Sigmoid colon (tissue), 7 donors: ENCODE data around the gene MPZ. TPM values are rescaled to one million over a fixed set of nuclear protein-coding genes. Genes with fewer than 3 reads are reported as not detected.

Experiments used
- DNase-seq: peaks from one replicate; pipeline ENCODE4 v3.0.0-alpha.2; 2019
- H3K27ac ChIP-seq, 4 donors: fragments of 200-600 bp; sonication (generic); one replicate each; pipeline ENCODE4 v1.5.1; 2016 to 2019; ENCODE audit warnings: mild to moderate bottlenecking in 1 of 4
- H3K27me3 ChIP-seq, 3 donors: fragments of 200-600 bp; sonication (generic); one replicate each; pipeline ENCODE4 v1.5.1; 2019; ENCODE audit warnings: mild to moderate bottlenecking in 1 of 3
- H3K36me3 ChIP-seq, 4 donors: fragments of 200-600 bp; sonication (generic); one replicate each; pipeline ENCODE4 v1.5.1; 2016 to 2019
- H3K4me1 ChIP-seq, 4 donors: fragments of 200-600 bp; sonication (generic); one replicate each; pipeline ENCODE4 v1.5.1; 2017 to 2019
- H3K4me3 ChIP-seq, 4 donors: fragments of 200-600 bp; sonication (generic); one replicate each; pipeline ENCODE4 v1.5.1; 2017 to 2019; ENCODE audit warnings: mild to moderate bottlenecking in 2 of 4, moderate library complexity in 1 of 4
- H3K9me3 ChIP-seq, 4 donors: fragments of 200-600 bp in 3 of 4; sonication (generic) in 3 of 4; one replicate each; pipeline versions ENCODE4 v1.5.1 to v1.6.1; 2013 to 2019
- CTCF ChIP-seq, 4 experiments: fragments of 450-650 bp in 3 of 4; fragments of 200-600 bp in 1 of 4; IDR thresholded peaks; one replicate each; pipeline ENCODE4 v1.5.1; 2016 to 2019; ENCODE audit warnings: antibody characterized with exemption in 4 of 4, mild to moderate bottlenecking in 3 of 4, moderate library complexity in 2 of 4
- EP300 ChIP-seq, 4 donors: sonication (generic); formaldehyde crosslinking; IDR thresholded peaks; one replicate each; pipeline ENCODE4 v1.6.1; 2017; ENCODE audit warnings: antibody characterized with exemption in 4 of 4
- POLR2A ChIP-seq, 2 donors: fragments of 450-650 bp; IDR thresholded peaks; one replicate each; pipeline ENCODE4 v1.6.1; 2016; ENCODE audit warnings: antibody characterized with exemption in 2 of 2, mild to moderate bottlenecking in 2 of 2, moderate library complexity in 2 of 2
- POLR2AphosphoS5 ChIP-seq, 4 donors: sonication (generic); formaldehyde crosslinking; IDR thresholded peaks; one replicate each; pipeline ENCODE4 v1.6.1; 2017; ENCODE audit warnings: antibody characterized with exemption in 4 of 4
- WGBS, 2 donors: extraction: QIAGEN DNeasy Blood & Tissue Kit; methylation state at CpG; one replicate each; pipeline ENCODE4 v1.1.7; 2013; 5-methylcytosine and 5-hydroxymethylcytosine counted together
- intact Hi-C: fragments of 100-400 bp; cut with DNase I; formaldehyde crosslinking; loops from one replicate; pipeline ENCODE4 v1.15.1; 2023
- polyA plus RNA-seq, 3 donors: library from polyadenylated mRNA; stranded (reverse); fragments of 200-250 nt; gene quantifications; one replicate each; pipeline ENCODE4 v1.2.3, GENCODE V29; 2013
- total RNA-seq, 4 donors: library from RNA; depleted of rRNA; stranded (reverse); fragments of >200 nt; gene quantifications; one replicate each; pipeline ENCODE4 v1.1.0, GENCODE V29; 2016
- donor health status: healthy with polysubstance abuse.
- donor health status: Bipolar disorder and iron deficiency.
- donor health status: healthy.

Gene MPZ
- total and polyA plus RNA-seq, 7 donors = 1.2 to 10.0 (median 4.1) TPM

GRCh38 chr1:161282991-161283390 is 26.8 kb downstream of the MPZ start:
- intact Hi-C loops = no loop called here
- WGBS, 2 donors = 95 to 96% methylated on average over 1 of the region's 1 CpG
- H3K27ac ChIP-seq = no peak overlapping the region
- H3K4me3 ChIP-seq = no peak overlapping the region
- H3K9me3 ChIP-seq = no peaks in the 10 kb centered on the region
- no peaks in the 10 kb centered on the region for H3K36me3 ChIP-seq
- no peaks in the 10 kb centered on the region for H3K4me1 ChIP-seq
- H3K27me3 ChIP-seq = no peaks in the 10 kb centered on the region
- TF ChIP-seq CTCF (IDR thresholded peaks at IDR 0.05) (no peak), POLR2A (IDR thresholded peaks at IDR 0.05) (no peak), POLR2AphosphoS5 (IDR thresholded peaks at IDR 0.05) (no peak), EP300 (IDR thresholded peaks at IDR 0.05) (no peak)
- DNase-seq = no peak

DNA sequence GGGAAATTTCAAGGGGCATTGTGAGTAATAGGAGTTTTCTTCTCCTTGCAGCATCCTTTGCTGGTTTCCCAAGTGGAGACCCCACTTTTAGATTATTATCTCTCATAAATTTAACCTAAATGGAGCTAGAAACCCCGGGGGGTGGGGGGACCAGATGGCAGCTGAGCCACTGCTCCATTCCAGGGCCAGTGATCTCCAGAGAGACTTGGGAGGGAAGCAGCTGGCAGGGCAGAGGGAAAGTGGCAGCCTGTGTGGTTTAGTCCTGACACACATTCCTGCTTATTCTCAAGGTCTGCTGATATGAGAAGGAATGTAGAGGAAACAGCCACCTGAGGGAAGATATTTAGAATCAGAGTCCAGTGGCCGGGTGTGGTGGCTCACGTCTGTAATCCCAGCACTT is 34.9 kb downstream of the MPZ start:
- no peaks in the 10 kb centered on the region for H3K9me3 ChIP-seq
- WGBS, 2 donors = 48 to 66% methylated on average over 3 of the region's 3 CpGs
- H3K4me1 ChIP-seq = peaks cover 0 to 16% (median 7%) of the 10 kb centered on the region in 4 donors
- no peaks in the 10 kb centered on the region for H3K27me3 ChIP-seq
- H3K4me3 ChIP-seq = no peak overlapping the region
- no peak overlapping the region for H3K27ac ChIP-seq
- no peaks in the 10 kb centered on the region for H3K36me3 ChIP-seq
- no peak for TF ChIP-seq CTCF (IDR thresholded peaks at IDR 0.05)
- TF ChIP-seq POLR2AphosphoS5 (IDR thresholded peaks at IDR 0.05) = no peak
- TF ChIP-seq POLR2A (IDR thresholded peaks at IDR 0.05) = no peak
- no peak for TF ChIP-seq EP300 (IDR thresholded peaks at IDR 0.05)
- intact Hi-C loops = no loop called here
- no peak for DNase-seq

GRCh38 chr1:161273402-161273801 is 36.4 kb downstream of the MPZ start:
- Histone ChIP-seq H3K27ac (no peak overlapping the region), H3K27me3 (no peaks in the 10 kb centered on the region), H3K9me3 (no peaks in the 10 kb centered on the region), H3K4me3 (no peak overlapping the region), H3K36me3 (no peaks in the 10 kb centered on the region), H3K4me1 (peaks cover 0 to 16% (median 7%) of the 10 kb centered on the region in 4 donors)
- intact Hi-C loops = no loop called here
- TF ChIP-seq EP300 (IDR thresholded peaks at IDR 0.05) (no peak), POLR2A (IDR thresholded peaks at IDR 0.05) (no peak), CTCF (IDR thresholded peaks at IDR 0.05) (no peak), POLR2AphosphoS5 (IDR thresholded peaks at IDR 0.05) (no peak)
- 54 to 63% methylated on average over 3 of the region's 3 CpGs for WGBS, 2 donors
- DNase-seq = no peak

GRCh38 chr1:161267321-161267720 is 42.4 kb downstream of the MPZ start:
- no peak for DNase-seq

More at GRCh38 chr1:161267321-161267720, 42.4 kb downstream of the MPZ start:
- Histone ChIP-seq H3K4me3 (no peak overlapping the region), H3K9me3 (no peaks in the 10 kb centered on the region), H3K27ac (peak overlapping the region in 2 of 4 donors; percentile 22 to 67), H3K27me3 (no peaks in the 10 kb centered on the region), H3K36me3 (no peaks in the 10 kb centered on the region), H3K4me1 (peaks cover 0 to 15% (median 13%) of the 10 kb centered on the region in 4 donors)
- WGBS, 2 donors = 49 to 84% methylated on average over 3 of the region's 3 CpGs
- TF ChIP-seq CTCF (IDR thresholded peaks at IDR 0.05) = no peak
- no peak for TF ChIP-seq POLR2A (IDR thresholded peaks at IDR 0.05)
- no peak for TF ChIP-seq EP300 (IDR thresholded peaks at IDR 0.05)
- no peak for TF ChIP-seq POLR2AphosphoS5 (IDR thresholded peaks at IDR 0.05)
- intact Hi-C loops = no loop called here
